ENCODE data around the gene DRC1. TPM values are rescaled to one million over a fixed set of nuclear protein-coding genes. Genes with fewer than 3 reads are reported as not detected.

Gene DRC1
- total RNA-seq, 4 donors from 2014 or later: not detected

DNA sequence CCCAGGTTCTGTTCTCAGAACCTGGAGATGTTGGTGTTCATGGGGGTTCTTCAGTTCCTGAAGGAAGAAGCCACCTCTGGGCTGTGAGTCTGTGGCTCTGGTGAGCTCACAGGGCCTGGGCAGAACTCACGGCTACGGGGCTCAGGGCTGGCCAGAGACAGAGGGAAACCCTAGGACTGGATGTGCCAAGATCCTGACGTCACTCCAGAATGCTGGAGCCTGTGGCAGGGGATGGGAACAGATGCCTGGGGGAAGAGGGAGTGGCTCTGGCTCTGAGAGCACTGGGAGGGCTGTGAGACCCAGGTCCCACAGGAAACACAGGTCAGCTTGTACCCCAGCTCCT lies 76.2 kb downstream of the DRC1 start, which contains the start of gene OTOF:
Gene OTOF, minus strand, starts transcription at position 214 of the 343 bp plus-strand sequence.
- ATAC-seq (ENCODE audit: low FRiP score) (no peak), DNase-seq (ENCODE audit: low spot score) (no peak)
- TF ChIP-seq, protein P1, sequence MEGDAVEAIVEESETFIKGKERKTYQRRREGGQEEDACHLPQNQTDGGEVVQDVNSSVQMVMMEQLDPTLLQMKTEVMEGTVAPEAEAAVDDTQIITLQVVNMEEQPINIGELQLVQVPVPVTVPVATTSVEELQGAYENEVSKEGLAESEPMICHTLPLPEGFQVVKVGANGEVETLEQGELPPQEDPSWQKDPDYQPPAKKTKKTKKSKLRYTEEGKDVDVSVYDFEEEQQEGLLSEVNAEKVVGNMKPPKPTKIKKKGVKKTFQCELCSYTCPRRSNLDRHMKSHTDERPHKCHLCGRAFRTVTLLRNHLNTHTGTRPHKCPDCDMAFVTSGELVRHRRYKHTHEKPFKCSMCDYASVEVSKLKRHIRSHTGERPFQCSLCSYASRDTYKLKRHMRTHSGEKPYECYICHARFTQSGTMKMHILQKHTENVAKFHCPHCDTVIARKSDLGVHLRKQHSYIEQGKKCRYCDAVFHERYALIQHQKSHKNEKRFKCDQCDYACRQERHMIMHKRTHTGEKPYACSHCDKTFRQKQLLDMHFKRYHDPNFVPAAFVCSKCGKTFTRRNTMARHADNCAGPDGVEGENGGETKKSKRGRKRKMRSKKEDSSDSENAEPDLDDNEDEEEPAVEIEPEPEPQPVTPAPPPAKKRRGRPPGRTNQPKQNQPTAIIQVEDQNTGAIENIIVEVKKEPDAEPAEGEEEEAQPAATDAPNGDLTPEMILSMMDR (IDR thresholded peaks at IDR 0.05): no peak

DNA sequence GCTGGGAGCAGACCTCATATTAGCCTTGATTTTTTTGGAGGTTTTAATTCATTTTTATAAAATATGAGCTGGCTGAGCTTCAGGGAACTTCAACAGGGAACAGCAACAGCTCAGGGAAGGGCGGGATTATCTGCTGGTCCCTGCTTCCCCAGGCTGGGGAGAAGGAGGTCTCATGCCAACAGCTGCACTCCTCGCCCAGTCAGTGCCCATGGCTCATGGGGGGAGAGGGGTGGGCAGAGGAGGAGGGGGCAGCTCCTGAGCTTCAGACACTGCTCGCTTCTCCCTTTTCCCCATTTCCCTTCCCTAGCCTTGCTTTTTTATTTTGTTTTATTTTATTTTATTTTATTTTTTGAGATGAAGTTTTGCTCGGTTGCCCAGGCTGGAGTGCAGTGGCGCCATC lies 76.6 kb downstream of the DRC1 start:
- ATAC-seq (ENCODE audit: low FRiP score) (no peak), DNase-seq (ENCODE audit: low spot score) (no peak)
- TF ChIP-seq, protein P1 (IDR thresholded peaks at IDR 0.05): no peak

DNA sequence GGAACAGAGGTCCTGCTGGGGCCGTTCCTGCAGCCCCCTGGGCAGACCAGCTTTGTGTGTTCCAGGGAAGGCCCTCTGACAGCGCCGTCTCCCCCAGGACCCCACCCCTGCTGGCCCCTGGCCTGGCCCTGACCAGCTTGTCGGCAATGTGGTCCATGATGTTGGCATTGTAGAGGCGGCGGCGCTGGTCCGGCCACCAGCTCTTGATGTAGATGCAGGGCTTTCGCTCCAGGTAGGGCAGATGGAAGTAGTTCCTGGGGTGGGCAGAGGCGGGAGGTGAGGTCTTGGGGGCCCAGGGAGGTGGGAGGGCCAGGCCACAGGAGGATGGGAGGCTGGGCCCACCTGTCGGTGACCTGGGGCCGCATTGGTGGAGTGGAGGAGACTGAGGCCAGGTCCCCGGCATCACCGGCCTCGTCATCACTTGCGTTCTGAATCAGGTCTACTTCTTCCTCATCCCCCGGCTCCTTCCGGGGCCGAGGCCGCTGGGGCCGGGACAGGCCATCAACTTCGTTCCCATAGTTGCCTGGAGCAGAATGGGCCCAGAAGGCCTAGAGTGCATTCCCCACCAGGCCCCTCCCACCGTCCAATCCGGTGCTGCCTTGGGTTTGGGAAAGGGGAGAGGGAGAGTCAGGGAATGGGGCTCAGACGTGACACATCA lies 77.5 kb downstream of the DRC1 start:
- no peak for DNase-seq (ENCODE audit: low spot score)
- TF ChIP-seq, protein P1 (IDR thresholded peaks at IDR 0.05): no peak
- ATAC-seq (ENCODE audit: low FRiP score): no peak

DNA sequence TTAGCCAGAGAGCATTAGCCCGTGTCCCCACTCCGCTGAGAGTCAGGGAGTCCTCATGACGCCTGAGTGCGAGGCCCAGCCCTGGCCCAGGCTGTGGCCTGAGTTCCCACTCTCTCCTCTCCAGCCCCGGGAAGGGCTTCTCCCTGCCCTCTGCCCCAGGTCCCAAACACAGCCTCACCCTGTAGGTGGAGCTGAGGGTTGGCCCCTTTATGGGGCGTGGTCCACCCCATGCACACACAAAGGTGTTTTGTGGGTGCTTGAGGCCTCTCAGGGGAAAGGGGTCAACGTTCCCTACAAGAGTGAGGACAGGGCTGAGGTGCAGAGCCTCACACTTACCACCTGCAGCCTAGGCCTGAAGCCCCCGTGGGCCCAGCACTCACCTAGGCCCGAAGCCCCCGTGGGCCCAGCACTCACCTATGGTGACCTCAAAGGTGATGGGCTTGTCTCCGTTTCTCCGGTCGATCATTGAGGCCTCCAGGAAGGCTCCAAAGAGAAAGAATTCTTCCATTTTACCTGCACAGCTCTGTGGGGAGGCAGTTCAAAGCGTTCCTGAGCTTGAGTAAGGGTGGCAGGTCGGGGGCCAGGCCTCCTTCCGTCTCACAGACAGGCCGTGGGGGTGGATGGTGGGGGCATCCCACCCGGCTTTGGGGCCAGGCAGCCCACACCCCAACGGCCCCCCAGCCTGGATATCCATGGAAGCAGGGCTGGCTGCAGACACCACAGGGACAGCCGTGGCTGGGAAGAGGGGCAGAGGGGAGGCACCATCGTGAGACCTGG lies 78.3 kb downstream of the DRC1 start:
- DNase-seq (ENCODE audit: low spot score) (no peak), ATAC-seq (ENCODE audit: low FRiP score) (no peak)
- TF ChIP-seq, protein P1 (IDR thresholded peaks at IDR 0.05): no peak

DNA sequence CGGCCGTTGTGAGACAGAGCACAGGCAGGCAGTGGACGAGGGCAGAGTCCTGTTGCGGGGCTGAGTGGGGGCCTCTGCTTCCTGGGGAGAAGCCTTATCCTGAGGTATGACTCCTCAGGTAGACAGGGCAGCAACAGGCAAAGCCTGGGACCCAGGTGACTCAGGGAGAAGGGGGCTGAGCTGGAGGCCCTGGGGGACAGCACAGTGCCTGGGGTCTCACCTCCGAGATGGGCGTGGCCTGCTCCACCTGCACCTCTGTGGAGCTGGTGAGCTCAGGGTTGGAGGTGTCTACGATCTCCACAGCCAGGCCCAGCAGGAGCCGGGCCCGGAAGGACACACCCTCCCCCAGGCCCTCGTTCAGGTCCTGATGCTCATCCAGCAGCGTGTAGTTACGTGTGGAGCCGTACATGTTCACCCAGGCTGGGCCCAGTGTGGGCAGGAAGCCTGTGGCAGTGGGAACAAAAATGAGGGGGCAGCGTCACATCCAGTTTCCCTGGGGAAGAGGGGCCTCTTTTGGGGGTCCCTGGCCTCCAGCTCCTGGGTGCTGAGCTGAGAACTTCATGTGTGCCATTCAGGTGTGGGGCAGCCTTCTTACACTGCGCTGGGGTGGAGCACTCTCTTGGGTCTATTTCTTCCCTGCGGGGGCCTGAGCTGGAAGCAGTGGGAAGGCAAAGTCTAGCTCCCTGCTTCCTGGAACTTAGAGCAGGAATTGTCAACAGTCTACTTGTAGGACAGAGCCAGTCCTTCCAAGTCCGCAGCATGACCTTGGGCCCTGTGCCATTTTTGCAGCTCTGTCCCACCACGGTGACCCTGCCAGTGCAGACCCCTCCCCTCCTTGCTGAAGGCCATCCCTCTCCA lies 79.1 kb downstream of the DRC1 start:
- TF ChIP-seq, protein P1 (IDR thresholded peaks at IDR 0.05): no peak
- DNase-seq (ENCODE audit: low spot score): no peak
- no peak for ATAC-seq (ENCODE audit: low FRiP score)

DNA sequence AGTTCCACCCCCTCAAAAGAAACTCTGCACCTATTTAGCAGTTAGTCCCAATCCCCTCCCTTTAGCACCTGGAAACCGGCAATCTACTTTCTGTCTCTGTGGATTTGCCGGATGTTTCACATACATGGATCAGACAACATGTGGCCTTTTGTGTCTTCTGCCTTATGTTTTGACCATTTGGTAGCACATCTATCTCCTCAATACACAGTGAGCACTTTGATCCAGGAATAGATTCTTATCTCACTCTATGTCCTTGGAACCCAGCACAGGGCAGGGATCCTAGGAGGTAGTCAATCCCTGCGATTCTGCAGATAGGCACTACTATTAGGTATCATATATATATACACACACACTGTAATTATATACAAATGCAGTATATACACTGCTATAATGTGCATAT lies 80.0 kb downstream of the DRC1 start:
- no peak for DNase-seq (ENCODE audit: low spot score)

More for the DNA sequence above, 80.0 kb downstream of the DRC1 start:
- TF ChIP-seq, protein P1 (IDR thresholded peaks at IDR 0.05): no peak
- no peak for ATAC-seq (ENCODE audit: low FRiP score)
